ENCODE measurements around the gene NCAM1. TPM values are rescaled to one million over a fixed set of nuclear protein-coding genes. Genes with fewer than 3 reads are reported as not detected.

Gene NCAM1
- total RNA-seq, 1 experiment from 2014 or later = 5.9 TPM

- TF ChIP-seq GRHL2 (CRISPR knock-in tag; IDR thresholded peaks at IDR 0.05; ENCODE audit: insufficient replicate concordance, severe bottlenecking) = no peak
Measured at GRCh38 chr11:113167599-113167998, 206.4 kb downstream of the NCAM1 start (continued).

GRCh38 chr11:113168354-113169342, 207.4 kb downstream of the NCAM1 start:
- ChIA-PET POLR2A (interaction anchor here (0.6 kb wide), 1 partner anchor 1100 kb away, joined by 5 read pairs; no protein-coding TSS in a partner anchor), CTCF (interaction anchor here (0.8 to 1.6 kb wide), 2 partner anchors 22 to 714 kb away, joined by 3 to 4 read pairs; no protein-coding TSS in a partner anchor)
- no peaks in the 10 kb centered on the region for H3K36me3 Mint-ChIP-seq
- TF ChIP-seq ZBTB43 (CRISPR knock-in tag; IDR thresholded peaks at IDR 0.05) (no peak), KAT7 (CRISPR knock-in tag; IDR thresholded peaks at IDR 0.05; ENCODE audit: borderline replicate concordance) (no peak), TEAD4 (CRISPR knock-in tag; IDR thresholded peaks at IDR 0.05) (no peak), OVOL2 (CRISPR knock-in tag; IDR thresholded peaks at IDR 0.05; ENCODE audit: borderline replicate concordance) (no peak), CDX4 (CRISPR knock-in tag; IDR thresholded peaks at IDR 0.05; ENCODE audit: borderline replicate concordance) (no peak), FOXP1 (CRISPR knock-in tag; IDR thresholded peaks at IDR 0.05; ENCODE audit: borderline replicate concordance) (no peak), ZNF512 (CRISPR knock-in tag; IDR thresholded peaks at IDR 0.05; ENCODE audit: borderline replicate concordance) (no peak), NFYB (CRISPR knock-in tag; conservative IDR thresholded peaks at IDR 0.05; ENCODE audit: low read depth) (no peak)
- TF ChIP-seq, protein P1, sequence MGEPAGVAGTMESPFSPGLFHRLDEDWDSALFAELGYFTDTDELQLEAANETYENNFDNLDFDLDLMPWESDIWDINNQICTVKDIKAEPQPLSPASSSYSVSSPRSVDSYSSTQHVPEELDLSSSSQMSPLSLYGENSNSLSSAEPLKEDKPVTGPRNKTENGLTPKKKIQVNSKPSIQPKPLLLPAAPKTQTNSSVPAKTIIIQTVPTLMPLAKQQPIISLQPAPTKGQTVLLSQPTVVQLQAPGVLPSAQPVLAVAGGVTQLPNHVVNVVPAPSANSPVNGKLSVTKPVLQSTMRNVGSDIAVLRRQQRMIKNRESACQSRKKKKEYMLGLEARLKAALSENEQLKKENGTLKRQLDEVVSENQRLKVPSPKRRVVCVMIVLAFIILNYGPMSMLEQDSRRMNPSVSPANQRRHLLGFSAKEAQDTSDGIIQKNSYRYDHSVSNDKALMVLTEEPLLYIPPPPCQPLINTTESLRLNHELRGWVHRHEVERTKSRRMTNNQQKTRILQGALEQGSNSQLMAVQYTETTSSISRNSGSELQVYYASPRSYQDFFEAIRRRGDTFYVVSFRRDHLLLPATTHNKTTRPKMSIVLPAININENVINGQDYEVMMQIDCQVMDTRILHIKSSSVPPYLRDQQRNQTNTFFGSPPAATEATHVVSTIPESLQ (CRISPR knock-in tag; IDR thresholded peaks at IDR 0.05) = no peak
- TF ChIP-seq, protein P2, sequence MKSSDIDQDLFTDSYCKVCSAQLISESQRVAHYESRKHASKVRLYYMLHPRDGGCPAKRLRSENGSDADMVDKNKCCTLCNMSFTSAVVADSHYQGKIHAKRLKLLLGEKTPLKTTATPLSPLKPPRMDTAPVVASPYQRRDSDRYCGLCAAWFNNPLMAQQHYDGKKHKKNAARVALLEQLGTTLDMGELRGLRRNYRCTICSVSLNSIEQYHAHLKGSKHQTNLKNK (CRISPR knock-in tag; IDR thresholded peaks at IDR 0.05) = no peak
- H3K4me1 Mint-ChIP-seq = peaks cover 11% of the 10 kb centered on the region
- no peaks in the 10 kb centered on the region for H3K9me3 Mint-ChIP-seq
- H3K27ac Mint-ChIP-seq = no peak overlapping the region
- DNase-seq (ENCODE audit: low spot score) (no peak), ATAC-seq (no peak)
- no peak overlapping the region for H3K4me3 Mint-ChIP-seq
- H3K27me3 Mint-ChIP-seq (ENCODE audit: low read depth) = no peaks in the 10 kb centered on the region

DNA sequence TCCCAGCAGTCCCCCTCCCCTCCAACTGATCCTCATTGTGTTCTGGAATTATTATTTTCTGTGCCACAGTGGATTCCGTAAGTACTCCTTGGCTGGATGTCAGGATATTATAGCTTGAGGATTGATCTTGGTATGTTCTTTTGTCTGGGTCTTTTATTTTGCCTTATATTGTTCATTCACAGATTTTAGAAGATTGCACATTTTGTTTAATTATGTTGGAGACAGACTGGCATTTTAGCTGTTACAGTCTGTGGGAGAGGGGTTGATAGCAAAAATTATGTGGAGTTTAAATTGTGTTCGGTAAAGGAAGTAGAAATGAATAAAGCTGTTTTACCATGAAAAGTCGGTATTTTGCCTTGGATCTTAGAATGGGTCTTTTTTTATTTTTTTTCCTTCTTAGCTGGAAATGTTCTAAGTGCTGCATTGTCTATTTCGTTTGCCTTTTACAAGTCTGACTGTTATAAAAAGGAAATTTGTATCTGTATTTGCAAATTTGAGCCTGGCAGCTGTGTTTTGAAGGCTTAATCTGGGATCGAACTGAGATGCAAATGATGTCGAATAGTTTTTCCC, 211.2 kb downstream of the NCAM1 start:
- CTCF ChIA-PET = interaction anchor here (0.9 kb wide), 1 partner anchor 117 kb away, joined by 4 read pairs; no protein-coding TSS in a partner anchor
- DNase-seq (ENCODE audit: low spot score) = no peak
- H3K9me3 Mint-ChIP-seq = no peaks in the 10 kb centered on the region
- no peaks in the 10 kb centered on the region for H3K27me3 Mint-ChIP-seq (ENCODE audit: low read depth)
- peaks cover 12% of the 10 kb centered on the region for H3K4me1 Mint-ChIP-seq
- H3K36me3 Mint-ChIP-seq = no peaks in the 10 kb centered on the region
- ATAC-seq = no peak
- TF ChIP-seq ZNF423 (CRISPR knock-in tag; IDR thresholded peaks at IDR 0.05) = no peak
- TF ChIP-seq, protein P3, sequence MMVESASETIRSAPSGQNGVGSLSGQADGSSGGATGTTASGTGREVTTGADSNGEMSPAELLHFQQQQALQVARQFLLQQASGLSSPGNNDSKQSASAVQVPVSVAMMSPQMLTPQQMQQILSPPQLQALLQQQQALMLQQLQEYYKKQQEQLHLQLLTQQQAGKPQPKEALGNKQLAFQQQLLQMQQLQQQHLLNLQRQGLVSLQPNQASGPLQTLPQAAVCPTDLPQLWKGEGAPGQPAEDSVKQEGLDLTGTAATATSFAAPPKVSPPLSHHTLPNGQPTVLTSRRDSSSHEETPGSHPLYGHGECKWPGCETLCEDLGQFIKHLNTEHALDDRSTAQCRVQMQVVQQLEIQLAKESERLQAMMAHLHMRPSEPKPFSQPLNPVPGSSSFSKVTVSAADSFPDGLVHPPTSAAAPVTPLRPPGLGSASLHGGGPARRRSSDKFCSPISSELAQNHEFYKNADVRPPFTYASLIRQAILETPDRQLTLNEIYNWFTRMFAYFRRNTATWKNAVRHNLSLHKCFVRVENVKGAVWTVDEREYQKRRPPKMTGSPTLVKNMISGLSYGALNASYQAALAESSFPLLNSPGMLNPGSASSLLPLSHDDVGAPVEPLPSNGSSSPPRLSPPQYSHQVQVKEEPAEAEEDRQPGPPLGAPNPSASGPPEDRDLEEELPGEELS (CRISPR knock-in tag; IDR thresholded peaks at IDR 0.05) = no peak
- TF ChIP-seq SMAD3 (CRISPR knock-in tag; IDR thresholded peaks at IDR 0.05; ENCODE audit: borderline replicate concordance) = no peak
- TF ChIP-seq PREB (CRISPR knock-in tag; IDR thresholded peaks at IDR 0.05; ENCODE audit: borderline replicate concordance) = no peak
- no peak overlapping the region for H3K27ac Mint-ChIP-seq
- POLR2A ChIA-PET = no interaction called here
- no peak overlapping the region for H3K4me3 Mint-ChIP-seq
